ENCODE data around the gene PCDH10. TPM values are rescaled to one million over a fixed set of nuclear protein-coding genes. Genes with fewer than 3 reads are reported as not detected.

Gene PCDH10
- total RNA-seq, 1 donor from 2014 or later, result under 0.01 TPM

GRCh38 chr4:133156556-133156955 is 7.5 kb downstream of the PCDH10 start:
- no peaks in the 10 kb centered on the region for H3K36me3 ChIP-seq (ENCODE audit: control insufficient read depth, insufficient read depth, low read length)
- no peak overlapping the region for H3K4me3 ChIP-seq (ENCODE audit: low read depth, low read length)
- H3K27me3 ChIP-seq (ENCODE audit: control insufficient read depth, insufficient read depth, low read length), result peaks cover 14% of the 10 kb centered on the region
- TF ChIP-seq, protein P1, sequence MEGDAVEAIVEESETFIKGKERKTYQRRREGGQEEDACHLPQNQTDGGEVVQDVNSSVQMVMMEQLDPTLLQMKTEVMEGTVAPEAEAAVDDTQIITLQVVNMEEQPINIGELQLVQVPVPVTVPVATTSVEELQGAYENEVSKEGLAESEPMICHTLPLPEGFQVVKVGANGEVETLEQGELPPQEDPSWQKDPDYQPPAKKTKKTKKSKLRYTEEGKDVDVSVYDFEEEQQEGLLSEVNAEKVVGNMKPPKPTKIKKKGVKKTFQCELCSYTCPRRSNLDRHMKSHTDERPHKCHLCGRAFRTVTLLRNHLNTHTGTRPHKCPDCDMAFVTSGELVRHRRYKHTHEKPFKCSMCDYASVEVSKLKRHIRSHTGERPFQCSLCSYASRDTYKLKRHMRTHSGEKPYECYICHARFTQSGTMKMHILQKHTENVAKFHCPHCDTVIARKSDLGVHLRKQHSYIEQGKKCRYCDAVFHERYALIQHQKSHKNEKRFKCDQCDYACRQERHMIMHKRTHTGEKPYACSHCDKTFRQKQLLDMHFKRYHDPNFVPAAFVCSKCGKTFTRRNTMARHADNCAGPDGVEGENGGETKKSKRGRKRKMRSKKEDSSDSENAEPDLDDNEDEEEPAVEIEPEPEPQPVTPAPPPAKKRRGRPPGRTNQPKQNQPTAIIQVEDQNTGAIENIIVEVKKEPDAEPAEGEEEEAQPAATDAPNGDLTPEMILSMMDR (IDR thresholded peaks at IDR 0.05; ENCODE audit: insufficient read depth, low read length, severe bottlenecking), result no peak
- no peak for DNase-seq (ENCODE audit: low read depth)
- FAIRE-seq, result no peak

DNA sequence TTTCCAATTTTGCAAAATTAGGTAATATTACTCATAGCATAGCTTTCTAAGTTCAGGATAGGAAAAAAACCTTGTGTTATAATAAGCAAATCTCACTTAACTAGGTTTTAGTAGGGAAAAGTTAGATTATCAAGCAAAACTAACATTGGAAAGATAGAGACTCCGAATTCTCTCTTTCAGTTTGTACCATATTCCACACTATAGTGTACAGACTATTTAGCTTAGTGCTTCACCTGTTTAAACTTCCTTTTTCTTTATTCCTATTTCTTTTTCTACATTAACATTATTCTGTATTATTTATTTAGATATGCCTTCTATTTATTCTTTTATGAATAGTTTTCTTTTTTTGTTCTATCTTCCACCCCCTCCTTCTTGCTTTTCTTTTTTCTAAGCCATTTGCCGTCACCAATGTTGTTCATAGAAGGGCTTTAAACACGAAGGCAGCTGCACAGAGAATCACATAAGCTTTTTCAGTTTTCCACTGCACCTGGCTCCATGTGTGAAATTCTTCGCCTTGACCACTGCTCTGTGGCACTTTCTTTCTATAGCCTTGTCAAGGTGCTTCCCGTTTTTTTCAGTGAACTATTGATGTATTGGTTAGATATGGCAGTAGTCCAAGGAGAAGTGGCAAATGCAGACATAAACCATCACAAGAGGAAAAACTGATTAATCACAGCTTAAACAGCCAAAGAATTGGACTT is 8.5 kb downstream of the PCDH10 start:
- no peak for FAIRE-seq
- no peak for DNase-seq (ENCODE audit: low read depth)
- peaks cover 4% of the 10 kb centered on the region for H3K27me3 ChIP-seq (ENCODE audit: control insufficient read depth, insufficient read depth, low read length)
- TF ChIP-seq, protein P1 (IDR thresholded peaks at IDR 0.05; ENCODE audit: insufficient read depth, low read length, severe bottlenecking), result no peak
- H3K36me3 ChIP-seq (ENCODE audit: control insufficient read depth, insufficient read depth, low read length), result no peaks in the 10 kb centered on the region
- H3K4me3 ChIP-seq (ENCODE audit: low read depth, low read length), result no peak overlapping the region

- H3K4me3 ChIP-seq (ENCODE audit: low read depth, low read length), result no peak overlapping the region
- H3K36me3 ChIP-seq (ENCODE audit: control insufficient read depth, insufficient read depth, low read length), result no peaks in the 10 kb centered on the region
- TF ChIP-seq, protein P1 (IDR thresholded peaks at IDR 0.05; ENCODE audit: insufficient read depth, low read length, severe bottlenecking), result no peak
- FAIRE-seq (no peak), DNase-seq (ENCODE audit: low read depth) (no peak)
- H3K27me3 ChIP-seq (ENCODE audit: control insufficient read depth, insufficient read depth, low read length), result no peaks in the 10 kb centered on the region
Observed at GRCh38 chr4:133160853-133161252, 11.8 kb downstream of the PCDH10 start.

GRCh38 chr4:133161570-133162295 is 12.6 kb downstream of the PCDH10 start:
- no peaks in the 10 kb centered on the region for H3K27me3 ChIP-seq (ENCODE audit: control insufficient read depth, insufficient read depth, low read length)
- no peaks in the 10 kb centered on the region for H3K36me3 ChIP-seq (ENCODE audit: control insufficient read depth, insufficient read depth, low read length)
- FAIRE-seq (no peak), DNase-seq (ENCODE audit: low read depth) (no peak)
- H3K4me3 ChIP-seq (ENCODE audit: low read depth, low read length), result no peak overlapping the region
- TF ChIP-seq, protein P1 (IDR thresholded peaks at IDR 0.05; ENCODE audit: insufficient read depth, low read length, severe bottlenecking), result no peak

GRCh38 chr4:133162941-133163340 is 13.8 kb downstream of the PCDH10 start:
- no peaks in the 10 kb centered on the region for H3K27me3 ChIP-seq (ENCODE audit: control insufficient read depth, insufficient read depth, low read length)
- H3K36me3 ChIP-seq (ENCODE audit: control insufficient read depth, insufficient read depth, low read length), result no peaks in the 10 kb centered on the region
- no peak overlapping the region for H3K4me3 ChIP-seq (ENCODE audit: low read depth, low read length)
- DNase-seq (ENCODE audit: low read depth), result no peak
- TF ChIP-seq, protein P1 (IDR thresholded peaks at IDR 0.05; ENCODE audit: insufficient read depth, low read length, severe bottlenecking), result no peak
- no peak for FAIRE-seq
